Activated naive CD4-positive, alpha-beta T cell treated with anti-CD3 and anti-CD28 coated beads for 36 hours (primary cell): ENCODE measurements around the gene DHPS. TPM values are rescaled to one million over a fixed set of nuclear protein-coding genes. Genes with fewer than 3 reads are reported as not detected.
"Not testable (repeated sequence)": the region's sequence is repeated elsewhere in the genome, so short reads cannot be mapped to it uniquely, and the experiment has no call there.

Experiments
- CTCF ChIA-PET: fragments of 350-600 bp; sonication (Branson Sonifier 250); formaldehyde crosslinking; loops from one replicate; lab custom pipeline; 2021; ENCODE audit warnings: antibody characterized with exemption; lab: Charles Lee
- DNase-seq: peaks from one replicate; pipeline ENCODE4 v3.0.0-alpha.2; 2020
- H3K27ac Mint-ChIP-seq: one replicate; pipeline ENCODE4 v1.8.0; 2021; ENCODE audit warnings: mild to moderate bottlenecking, mixed read lengths
- H3K27me3 Mint-ChIP-seq: one replicate; pipeline ENCODE4 v1.8.0; 2021; ENCODE audit warnings: low read depth, mixed read lengths
- H3K36me3 Mint-ChIP-seq: one replicate; pipeline ENCODE4 v1.8.0; 2021; ENCODE audit warnings: low read depth, mixed read lengths
- H3K4me1 Mint-ChIP-seq: one replicate; pipeline ENCODE4 v1.8.0; 2021; ENCODE audit warnings: low read depth, mixed read lengths
- H3K4me3 Mint-ChIP-seq: one replicate; pipeline ENCODE4 v1.8.0; 2021; ENCODE audit warnings: mild to moderate bottlenecking, moderate library complexity, mixed read lengths
- H3K9me3 Mint-ChIP-seq: one replicate; pipeline ENCODE4 v1.8.0; 2021; ENCODE audit warnings: mixed read lengths
- intact Hi-C: fragments of 100-400 bp; cut with micrococcal nuclease; formaldehyde crosslinking; loops from one replicate; pipeline ENCODE4 v1.15.1; 2023
- total RNA-seq, 2 experiments: library from RNA; stranded (reverse); gene quantifications; one replicate each; pipeline ENCODE4 v1.2.3, GENCODE V29; 2021

The DHPS gene
- total RNA-seq, 2 experiments from 2014 or later: 131 to 149 TPM

DNA sequence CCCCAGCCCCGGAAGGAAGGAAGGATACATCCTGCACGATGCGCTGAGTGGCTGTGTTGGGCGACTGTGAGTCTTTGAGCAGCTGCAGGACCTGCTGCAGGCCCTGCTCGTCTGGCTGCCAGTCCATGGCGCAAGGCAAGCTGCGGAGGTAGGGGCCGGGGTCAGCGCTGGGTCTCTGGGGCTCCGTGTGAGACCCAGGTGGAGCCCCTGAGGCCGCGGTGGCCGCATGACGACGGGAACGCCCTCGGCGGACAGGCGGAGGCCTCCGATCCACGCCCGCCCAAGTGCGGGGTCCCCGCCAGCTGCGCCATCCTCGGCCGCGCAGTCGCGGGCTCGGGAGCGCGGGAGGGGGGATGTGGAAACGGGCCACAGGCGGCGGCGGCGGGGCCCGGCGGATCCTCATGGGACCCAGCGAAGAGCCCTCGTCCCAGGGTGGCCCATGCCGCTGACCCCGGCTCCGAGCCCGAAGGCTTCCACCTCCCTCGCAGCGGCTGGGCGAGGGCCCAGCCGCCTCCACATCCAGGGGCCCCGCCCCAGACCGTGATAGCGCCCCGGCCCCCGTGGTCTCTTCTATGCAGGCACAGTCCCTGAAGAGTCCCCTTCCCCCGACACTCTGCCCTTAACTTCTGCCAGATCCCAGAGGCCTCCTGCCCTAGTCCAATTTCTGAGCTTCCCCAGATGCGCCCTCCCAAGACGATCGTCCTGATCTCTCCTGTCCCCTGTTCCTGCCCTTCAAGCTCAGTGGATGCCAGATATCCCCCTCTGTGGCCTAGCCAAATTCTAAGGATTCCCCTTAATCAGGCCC, 39.4 kb upstream of the DHPS start:
- peak; percentile 37 for DNase-seq
- Mint-ChIP-seq H3K4me1 (peaks cover 33% of the 10 kb centered on the region), H3K27ac (peak overlapping the region; percentile 91), H3K9me3 (no peaks in the 10 kb centered on the region), H3K4me3 (peak overlapping the region; percentile 93), H3K36me3 (peaks cover 36% of the 10 kb centered on the region), H3K27me3 (no peaks in the 10 kb centered on the region)
- CTCF ChIA-PET: interaction anchor here (0.6 to 1.5 kb wide), 7 partner anchors 8 to 182 kb away, joined by 3 to 5 read pairs (median 3); no protein-coding TSS in a partner anchor
- intact Hi-C loops: no loop called here

DNA sequence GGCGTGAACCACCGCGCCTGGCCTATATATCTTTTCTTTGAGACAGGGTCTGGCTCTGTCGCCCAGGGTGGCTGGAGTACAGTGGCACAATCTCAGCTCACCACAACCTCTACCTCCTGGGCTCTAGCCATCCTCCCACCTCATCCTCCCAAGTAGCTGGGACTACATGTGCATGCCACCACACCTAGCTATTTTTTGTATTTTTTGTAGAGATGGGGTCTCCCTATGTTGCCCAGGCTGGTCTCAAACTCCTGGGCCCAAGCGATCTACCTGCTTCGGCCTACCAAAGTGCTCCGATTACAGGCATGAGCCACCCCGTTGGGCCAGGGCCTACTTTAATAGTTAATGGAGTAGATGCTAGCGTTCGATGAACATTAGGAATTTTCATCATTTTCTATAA, 38.6 kb upstream of the DHPS start:
- Mint-ChIP-seq H3K4me1 (peaks cover 33% of the 10 kb centered on the region), H3K4me3 (peak overlapping the region; percentile 93), H3K9me3 (no peaks in the 10 kb centered on the region), H3K27ac (peak overlapping the region; percentile 50), H3K36me3 (peaks cover 38% of the 10 kb centered on the region), H3K27me3 (no peaks in the 10 kb centered on the region)
- intact Hi-C loops: no loop called here
- CTCF ChIA-PET: interaction anchor here (0.6 to 1.5 kb wide), 5 partner anchors 9 to 183 kb away, joined by 3 to 4 read pairs (median 3); no protein-coding TSS in a partner anchor
- DNase-seq: no peak

DNA sequence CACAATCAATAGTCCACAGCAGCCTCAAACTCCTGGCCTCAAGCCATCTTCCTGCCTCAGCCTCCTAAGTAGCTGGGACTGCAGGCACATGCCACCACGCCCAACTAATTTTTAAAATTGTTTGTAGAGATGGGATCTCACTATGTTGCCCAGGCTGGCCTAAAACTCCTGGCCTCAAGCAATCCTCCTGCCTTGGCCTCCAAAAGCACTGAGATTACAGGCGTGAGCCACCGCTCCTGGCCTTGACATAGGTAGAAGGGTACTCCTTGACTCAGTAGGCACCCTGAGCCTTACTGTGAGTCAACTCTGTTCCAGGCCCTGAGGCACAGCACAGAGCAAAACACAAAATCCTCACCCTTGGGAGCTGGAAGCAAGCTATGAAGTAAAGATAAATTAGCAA, 34.2 kb upstream of the DHPS start:
- no peaks in the 10 kb centered on the region for H3K9me3 Mint-ChIP-seq
- CTCF ChIA-PET: interaction anchor here (1.2 to 1.6 kb wide), 3 partner anchors 13 to 131 kb away, joined by 3 to 4 read pairs (median 4); partner anchors contain the start of gene FBXW9
- H3K27ac Mint-ChIP-seq: no peak overlapping the region
- intact Hi-C loops: no loop called here
- peaks cover 23% of the 10 kb centered on the region for H3K4me1 Mint-ChIP-seq
- DNase-seq: no peak
- H3K36me3 Mint-ChIP-seq: peaks cover 36% of the 10 kb centered on the region
- H3K4me3 Mint-ChIP-seq: no peak overlapping the region
- no peaks in the 10 kb centered on the region for H3K27me3 Mint-ChIP-seq

DNA sequence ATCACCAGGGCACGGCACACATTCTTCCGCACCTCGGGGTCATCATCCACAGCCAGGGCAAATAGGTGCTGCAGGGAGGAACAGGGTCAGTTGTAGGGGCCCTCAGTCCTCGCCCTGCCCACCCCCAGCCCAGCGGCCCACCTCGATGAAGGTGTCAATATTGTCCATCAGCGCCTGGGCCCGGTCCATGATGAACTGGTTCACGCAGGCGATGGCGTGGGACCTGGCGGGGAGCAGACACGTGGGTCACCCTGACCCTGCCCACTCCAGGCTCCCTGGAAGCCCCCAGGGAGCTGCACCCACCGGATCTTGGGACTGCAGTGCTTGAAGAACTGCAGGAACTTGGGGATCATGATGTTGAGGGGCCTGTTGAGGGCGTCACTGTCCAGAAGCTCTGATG, 33.4 kb upstream of the DHPS start:
- no peak overlapping the region for H3K4me3 Mint-ChIP-seq
- H3K27me3 Mint-ChIP-seq: no peaks in the 10 kb centered on the region
- intact Hi-C loops: no loop called here
- CTCF ChIA-PET: interaction anchor here (0.6 to 1.6 kb wide), 3 partner anchors 14 to 132 kb away, joined by 3 to 4 read pairs (median 3); no protein-coding TSS in a partner anchor
- no peak for DNase-seq
- H3K36me3 Mint-ChIP-seq: peaks cover 37% of the 10 kb centered on the region
- no peak overlapping the region for H3K27ac Mint-ChIP-seq
- peaks cover 17% of the 10 kb centered on the region for H3K4me1 Mint-ChIP-seq
- H3K9me3 Mint-ChIP-seq: no peaks in the 10 kb centered on the region

DNA sequence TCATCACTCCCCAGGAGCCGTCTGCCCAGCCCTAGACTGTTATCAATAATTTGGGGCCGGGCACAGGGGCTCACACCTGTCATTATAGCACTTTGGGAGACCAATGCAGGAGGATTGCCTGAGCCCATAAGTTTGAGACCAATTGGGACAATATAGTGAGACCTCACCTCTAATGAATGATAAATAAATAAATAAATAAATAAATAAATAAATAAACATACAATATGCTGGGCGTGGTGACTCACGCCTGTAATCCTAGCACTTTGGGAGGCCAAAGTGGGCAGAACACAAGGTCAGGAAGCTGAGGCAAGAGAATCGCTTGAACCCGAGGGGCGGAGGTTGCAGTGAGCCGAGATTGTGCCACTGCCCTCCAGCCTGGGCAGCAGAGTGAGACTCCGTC, 31.6 kb upstream of the DHPS start:
- H3K4me1 Mint-ChIP-seq, H3K27me3 Mint-ChIP-seq: not testable (repeated sequence)
- CTCF ChIA-PET: interaction anchor here (2.0 kb wide), 1 partner anchor 134 kb away, joined by 6 read pairs; no protein-coding TSS in a partner anchor

DNA sequence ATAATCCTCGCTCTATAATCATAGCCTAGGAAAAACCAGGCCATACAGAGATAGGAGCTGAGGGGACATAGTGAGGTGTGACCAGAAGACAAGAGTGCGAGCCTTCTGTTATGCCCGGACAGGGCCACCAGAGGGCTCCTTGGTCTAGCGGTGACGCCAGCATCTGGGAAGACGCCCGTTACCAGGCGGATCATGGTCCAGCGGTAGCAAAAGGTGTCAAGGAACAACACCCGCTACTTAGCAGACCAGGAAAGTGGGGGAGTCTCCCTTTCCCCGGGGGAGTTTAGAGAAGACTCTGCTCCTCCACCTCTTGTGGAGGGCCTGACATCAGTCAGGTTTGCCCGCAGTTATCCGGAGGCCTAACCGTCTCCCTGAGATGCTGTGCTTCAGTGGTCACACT, 30.4 kb upstream of the DHPS start:
- H3K36me3 Mint-ChIP-seq: peaks cover 31% of the 10 kb centered on the region
- H3K9me3 Mint-ChIP-seq, H3K27ac Mint-ChIP-seq, intact Hi-C loops, H3K27me3 Mint-ChIP-seq, H3K4me3 Mint-ChIP-seq, CTCF ChIA-PET, H3K4me1 Mint-ChIP-seq: not testable (repeated sequence)
- peak; percentile 23 for DNase-seq

More for the DNA sequence above, 31.6 kb upstream of the DHPS start:
- H3K9me3 Mint-ChIP-seq, intact Hi-C loops, DNase-seq, H3K27ac Mint-ChIP-seq, H3K4me3 Mint-ChIP-seq: not testable (repeated sequence)
- peaks cover 31% of the 10 kb centered on the region for H3K36me3 Mint-ChIP-seq

DNA sequence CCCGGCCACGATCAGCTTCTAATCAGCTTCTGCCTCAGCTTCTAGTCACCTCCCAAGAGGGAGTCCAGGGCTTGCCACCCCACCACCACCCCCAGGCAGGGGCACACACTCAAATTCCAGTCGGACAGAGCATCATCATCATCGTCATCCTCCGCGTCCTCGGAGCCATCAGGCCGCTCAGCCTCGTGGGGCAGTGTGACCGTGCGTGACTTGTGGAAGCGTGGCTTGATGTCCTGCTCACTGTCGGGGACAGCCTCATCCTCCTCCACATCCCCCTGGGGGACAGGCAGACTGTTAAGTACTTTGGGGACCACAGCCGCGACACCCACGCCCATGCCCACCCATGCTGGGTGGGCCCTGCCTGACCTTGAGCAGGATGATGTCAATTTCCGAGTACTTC, 29.5 kb upstream of the DHPS start:
- Mint-ChIP-seq H3K27ac (no peak overlapping the region), H3K36me3 (peaks cover 29% of the 10 kb centered on the region), H3K4me1 (no peaks in the 10 kb centered on the region), H3K27me3 (no peaks in the 10 kb centered on the region), H3K4me3 (no peak overlapping the region), H3K9me3 (no peaks in the 10 kb centered on the region)
- no peak for DNase-seq
- intact Hi-C loops: no loop called here
- CTCF ChIA-PET: no interaction called here

DNA sequence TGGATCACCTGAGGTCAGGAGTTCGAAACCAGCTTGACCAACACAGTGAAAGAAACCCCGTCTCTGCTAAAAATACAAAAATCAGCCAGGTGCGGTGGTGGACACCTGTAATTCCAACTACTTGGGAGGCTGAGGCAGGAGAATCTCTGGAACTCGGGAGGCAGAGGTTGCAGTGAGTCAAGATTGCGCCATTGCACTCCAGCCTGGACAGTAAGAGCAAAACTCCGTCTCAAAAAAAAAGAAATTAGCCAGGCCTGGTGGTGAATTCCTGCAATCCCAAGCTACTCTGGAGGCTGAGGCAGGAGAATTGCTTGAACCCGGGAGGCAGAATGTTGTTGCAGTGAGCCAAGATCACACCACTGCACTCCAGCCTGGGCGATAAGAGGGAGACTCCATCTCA, 27.0 kb upstream of the DHPS start:
- no peaks in the 10 kb centered on the region for H3K27me3 Mint-ChIP-seq
- H3K27ac Mint-ChIP-seq: no peak overlapping the region
- no peak for DNase-seq
- CTCF ChIA-PET: interaction anchor here (0.6 kb wide), 1 partner anchor 47 kb away, joined by 3 read pairs; no protein-coding TSS in a partner anchor
- H3K4me3 Mint-ChIP-seq: no peak overlapping the region
- no peaks in the 10 kb centered on the region for H3K9me3 Mint-ChIP-seq
- H3K36me3 Mint-ChIP-seq: peaks cover 37% of the 10 kb centered on the region
- H3K4me1 Mint-ChIP-seq: no peaks in the 10 kb centered on the region
- intact Hi-C loops: no loop called here

DNA sequence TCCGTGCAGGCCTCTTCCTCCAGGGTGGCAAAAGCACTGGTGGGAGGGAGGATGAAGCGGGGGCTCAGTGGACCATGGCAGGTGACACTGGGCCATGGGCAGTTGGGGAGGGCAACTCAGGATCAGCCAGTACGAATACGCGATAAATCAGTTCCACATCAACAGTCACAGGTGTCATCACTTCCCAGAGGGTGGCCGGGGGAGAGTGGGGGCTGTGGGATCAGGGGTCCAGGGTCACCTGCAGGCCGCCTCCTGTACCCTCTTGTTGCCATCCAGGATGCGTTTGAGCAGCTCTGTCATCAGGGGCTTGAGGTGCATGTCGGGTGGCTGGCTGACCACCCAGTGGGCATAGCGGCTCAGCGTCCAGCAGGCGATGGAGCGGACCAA, 24.6 kb upstream of the DHPS start:
- peaks cover 44% of the 10 kb centered on the region for H3K36me3 Mint-ChIP-seq
- H3K4me3 Mint-ChIP-seq: no peak overlapping the region
- no peaks in the 10 kb centered on the region for H3K9me3 Mint-ChIP-seq
- intact Hi-C loops: no loop called here
- no peak for DNase-seq
- CTCF ChIA-PET: interaction anchor here (1.1 kb wide), 1 partner anchor 12 kb away, joined by 3 read pairs; no protein-coding TSS in a partner anchor
- H3K27me3 Mint-ChIP-seq: no peaks in the 10 kb centered on the region
- H3K27ac Mint-ChIP-seq: no peak overlapping the region
- H3K4me1 Mint-ChIP-seq: no peaks in the 10 kb centered on the region

DNA sequence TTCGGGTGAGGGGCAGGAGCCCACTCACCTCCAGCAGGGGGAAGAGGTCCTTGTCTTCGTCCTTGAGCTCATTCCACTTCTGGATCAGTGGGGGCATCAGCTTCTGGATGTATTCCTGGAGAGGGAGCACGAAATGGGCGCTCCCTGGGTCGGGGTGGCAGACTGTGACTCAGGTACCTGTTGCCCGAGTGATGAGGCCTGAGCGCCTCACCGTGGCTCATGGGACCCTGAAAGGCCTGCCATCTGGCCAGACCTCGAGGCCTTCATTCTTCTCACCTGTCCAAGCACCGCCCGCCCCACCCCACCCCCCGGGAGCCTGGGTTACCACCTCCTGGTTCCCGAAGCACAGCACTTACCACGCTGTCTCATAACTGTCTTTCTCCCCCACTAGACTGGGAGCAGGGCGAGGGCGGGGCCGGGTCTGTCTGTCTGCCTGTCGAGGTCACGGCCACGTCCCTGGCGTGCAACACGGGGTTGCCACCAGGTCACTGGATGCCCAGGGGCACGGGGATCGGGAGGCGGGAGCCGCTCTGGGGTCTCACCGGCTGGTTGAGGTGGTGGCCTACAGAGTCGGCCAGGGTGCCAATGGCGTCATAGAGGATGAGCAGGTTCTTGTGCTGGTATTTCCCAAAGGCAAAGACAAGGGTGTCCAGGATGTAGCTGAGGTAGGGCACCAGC, 24.1 kb upstream of the DHPS start:
- intact Hi-C loops: no loop called here
- Mint-ChIP-seq H3K4me3 (no peak overlapping the region), H3K9me3 (no peaks in the 10 kb centered on the region), H3K4me1 (no peaks in the 10 kb centered on the region), H3K27me3 (no peaks in the 10 kb centered on the region), H3K27ac (no peak overlapping the region), H3K36me3 (peaks cover 48% of the 10 kb centered on the region)
- CTCF ChIA-PET: interaction anchor here (0.5 to 1.1 kb wide), 2 partner anchors 13 to 76 kb away, joined by 3 to 6 read pairs; no protein-coding TSS in a partner anchor
- DNase-seq: no peak

DNA sequence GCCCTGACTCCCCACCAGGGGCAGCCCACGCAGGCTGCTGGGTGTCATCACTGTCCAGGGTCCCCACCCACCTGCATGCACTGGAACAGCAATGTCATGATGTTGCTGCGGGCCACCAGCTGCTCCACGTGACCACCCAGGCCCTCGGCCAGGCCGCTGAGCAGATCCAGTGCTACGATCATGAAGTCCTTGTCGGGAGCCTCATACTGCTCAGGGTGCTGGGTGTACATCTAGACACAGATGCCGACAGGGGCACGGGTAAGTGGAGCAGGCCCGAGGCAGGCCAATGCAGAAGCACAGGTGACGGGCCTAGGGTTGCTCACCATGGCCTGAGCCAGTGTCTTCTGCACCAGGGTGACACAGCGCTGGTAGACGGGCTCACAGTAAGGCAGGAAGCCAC, 23.5 kb upstream of the DHPS start:
- intact Hi-C loops: no loop called here
- no peak for DNase-seq
- Mint-ChIP-seq H3K36me3 (peaks cover 43% of the 10 kb centered on the region), H3K9me3 (no peaks in the 10 kb centered on the region), H3K4me3 (no peak overlapping the region), H3K27me3 (no peaks in the 10 kb centered on the region), H3K27ac (no peak overlapping the region), H3K4me1 (no peaks in the 10 kb centered on the region)
- CTCF ChIA-PET: no interaction called here

DNA sequence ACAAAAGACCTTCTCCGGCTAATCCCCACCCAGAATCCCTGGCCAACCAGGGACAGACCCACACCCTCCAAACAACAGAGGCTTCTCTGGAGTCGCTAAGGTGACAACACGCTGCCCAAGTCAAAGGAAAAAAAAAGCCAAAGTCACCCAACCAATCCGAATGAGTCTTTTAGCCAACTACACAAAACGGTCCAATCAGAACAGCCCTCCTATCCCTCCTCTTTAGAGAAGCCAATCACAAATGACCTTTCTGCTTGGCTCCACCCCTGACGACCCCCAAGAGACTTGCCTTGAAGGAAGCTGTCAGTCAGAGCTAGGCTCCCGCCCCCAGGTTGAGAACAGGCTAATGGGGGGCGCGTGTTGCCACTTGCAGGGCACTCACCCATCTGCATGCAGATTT, 21.4 kb upstream of the DHPS start:
- DNase-seq: no peak
- CTCF ChIA-PET: interaction anchor here (1.0 kb wide), 1 partner anchor 55 kb away, joined by 3 read pairs; no protein-coding TSS in a partner anchor
- peaks cover 44% of the 10 kb centered on the region for H3K36me3 Mint-ChIP-seq
- no peaks in the 10 kb centered on the region for H3K9me3 Mint-ChIP-seq
- peaks cover 2% of the 10 kb centered on the region for H3K4me1 Mint-ChIP-seq
- no peaks in the 10 kb centered on the region for H3K27me3 Mint-ChIP-seq
- intact Hi-C loops: no loop called here
- no peak overlapping the region for H3K4me3 Mint-ChIP-seq
- H3K27ac Mint-ChIP-seq: no peak overlapping the region
